Stimulated activated naive CD8-positive, alpha-beta T cell treated with anti-CD3 and anti-CD28 coated beads, Interleukin-15, Interleukin-2, amounts not matched to agents 100 ng/mL and 50 ng/mL, for 24 hours (primary cell): ENCODE data around the gene DMAP1.

Experiments used
- H3K27ac Mint-ChIP-seq: one replicate; pipeline ENCODE4 v1.8.0; 2021; ENCODE audit warnings: mild to moderate bottlenecking, mixed read lengths
- H3K27me3 Mint-ChIP-seq: one replicate; pipeline ENCODE4 v1.8.0; 2021; ENCODE audit warnings: mixed read lengths
- H3K36me3 Mint-ChIP-seq: one replicate; pipeline ENCODE4 v1.8.0; 2021; ENCODE audit warnings: low read depth, mixed read lengths
- H3K4me1 Mint-ChIP-seq: one replicate; pipeline ENCODE4 v1.8.0; 2021; ENCODE audit warnings: low read depth, mixed read lengths
- H3K4me3 Mint-ChIP-seq: one replicate; pipeline ENCODE4 v1.8.0; 2021; ENCODE audit warnings: mild to moderate bottlenecking, mixed read lengths
- H3K9me3 Mint-ChIP-seq: one replicate; pipeline ENCODE4 v1.8.0; 2021; ENCODE audit warnings: mixed read lengths

DMAP1 gene

GRCh38 chr1:44220755-44221154 lies 7.5 kb downstream of the DMAP1 start:
- Mint-ChIP-seq H3K4me1 (peaks cover 11% of the 10 kb centered on the region), H3K27me3 (no peaks in the 10 kb centered on the region), H3K9me3 (no peaks in the 10 kb centered on the region), H3K36me3 (peaks cover 16% of the 10 kb centered on the region), H3K27ac (no peak overlapping the region), H3K4me3 (no peak overlapping the region)

- no peak overlapping the region for H3K27ac Mint-ChIP-seq
- H3K4me3 Mint-ChIP-seq, result no peak overlapping the region
- H3K36me3 Mint-ChIP-seq, result peaks cover 14% of the 10 kb centered on the region
- no peaks in the 10 kb centered on the region for H3K9me3 Mint-ChIP-seq
- H3K27me3 Mint-ChIP-seq, result no peaks in the 10 kb centered on the region
- H3K4me1 Mint-ChIP-seq, result peaks cover 11% of the 10 kb centered on the region
Observed at GRCh38 chr1:44221769-44222168, 8.5 kb downstream of the DMAP1 start.

- H3K9me3 Mint-ChIP-seq, result no peaks in the 10 kb centered on the region
- no peaks in the 10 kb centered on the region for H3K27me3 Mint-ChIP-seq
- peaks cover 14% of the 10 kb centered on the region for H3K36me3 Mint-ChIP-seq
- H3K4me3 Mint-ChIP-seq, result no peak overlapping the region
- no peak overlapping the region for H3K27ac Mint-ChIP-seq
- peaks cover 11% of the 10 kb centered on the region for H3K4me1 Mint-ChIP-seq
Observed at GRCh38 chr1:44222397-44223186, 9.3 kb downstream of the DMAP1 start.

GRCh38 chr1:44223187-44223610 lies 9.9 kb downstream of the DMAP1 start:
- H3K36me3 Mint-ChIP-seq, result peaks cover 13% of the 10 kb centered on the region
- no peaks in the 10 kb centered on the region for H3K9me3 Mint-ChIP-seq
- no peak overlapping the region for H3K4me3 Mint-ChIP-seq
- H3K27ac Mint-ChIP-seq, result no peak overlapping the region
- peaks cover 11% of the 10 kb centered on the region for H3K4me1 Mint-ChIP-seq
- H3K27me3 Mint-ChIP-seq, result no peaks in the 10 kb centered on the region

- Mint-ChIP-seq H3K4me1 (peaks cover 11% of the 10 kb centered on the region), H3K4me3 (no peak overlapping the region), H3K27ac (no peak overlapping the region), H3K36me3 (peaks cover 6% of the 10 kb centered on the region), H3K27me3 (no peaks in the 10 kb centered on the region), H3K9me3 (no peaks in the 10 kb centered on the region)
Observed at GRCh38 chr1:44225761-44226160, 12.5 kb downstream of the DMAP1 start.

- Mint-ChIP-seq H3K27ac (no peak overlapping the region), H3K4me1 (peaks cover 11% of the 10 kb centered on the region), H3K27me3 (no peaks in the 10 kb centered on the region), H3K9me3 (no peaks in the 10 kb centered on the region), H3K4me3 (no peak overlapping the region), H3K36me3 (peaks cover 5% of the 10 kb centered on the region)
Observed at GRCh38 chr1:44227211-44227610, 13.9 kb downstream of the DMAP1 start.

- Mint-ChIP-seq H3K4me1 (peaks cover 8% of the 10 kb centered on the region), H3K4me3 (no peak overlapping the region), H3K9me3 (no peaks in the 10 kb centered on the region), H3K36me3 (peaks cover 8% of the 10 kb centered on the region), H3K27ac (no peak overlapping the region), H3K27me3 (no peaks in the 10 kb centered on the region)
Observed at GRCh38 chr1:44228218-44228617, 14.9 kb downstream of the DMAP1 start.

- Mint-ChIP-seq H3K27me3 (no peaks in the 10 kb centered on the region), H3K27ac (no peak overlapping the region), H3K9me3 (no peaks in the 10 kb centered on the region), H3K4me3 (no peak overlapping the region), H3K36me3 (peaks cover 15% of the 10 kb centered on the region), H3K4me1 (no peaks in the 10 kb centered on the region)
Observed at GRCh38 chr1:44229435-44230167, 16.3 kb downstream of the DMAP1 start.

GRCh38 chr1:44230796-44231195 lies 17.5 kb downstream of the DMAP1 start:
- Mint-ChIP-seq H3K4me1 (no peaks in the 10 kb centered on the region), H3K36me3 (peaks cover 19% of the 10 kb centered on the region), H3K27me3 (no peaks in the 10 kb centered on the region), H3K9me3 (no peaks in the 10 kb centered on the region), H3K4me3 (no peak overlapping the region), H3K27ac (no peak overlapping the region)

- Mint-ChIP-seq H3K4me3 (no peak overlapping the region), H3K36me3 (peaks cover 15% of the 10 kb centered on the region), H3K9me3 (no peaks in the 10 kb centered on the region), H3K27ac (no peak overlapping the region), H3K27me3 (no peaks in the 10 kb centered on the region), H3K4me1 (peaks cover 7% of the 10 kb centered on the region)
Observed at GRCh38 chr1:44233593-44233992, 20.3 kb downstream of the DMAP1 start.

- Mint-ChIP-seq H3K4me3 (no peak overlapping the region), H3K9me3 (no peaks in the 10 kb centered on the region), H3K4me1 (peaks cover 13% of the 10 kb centered on the region), H3K27ac (no peak overlapping the region), H3K27me3 (no peaks in the 10 kb centered on the region), H3K36me3 (peaks cover 15% of the 10 kb centered on the region)
Observed at GRCh38 chr1:44235808-44236207, 22.5 kb downstream of the DMAP1 start.

GRCh38 chr1:44236490-44237272 lies 23.4 kb downstream of the DMAP1 start:
- H3K36me3 Mint-ChIP-seq, result peaks cover 15% of the 10 kb centered on the region
- no peaks in the 10 kb centered on the region for H3K27me3 Mint-ChIP-seq
- H3K9me3 Mint-ChIP-seq, result no peaks in the 10 kb centered on the region
- H3K4me1 Mint-ChIP-seq, result peaks cover 13% of the 10 kb centered on the region
- H3K27ac Mint-ChIP-seq, result no peak overlapping the region
- H3K4me3 Mint-ChIP-seq, result no peak overlapping the region

- H3K4me3 Mint-ChIP-seq, result no peak overlapping the region
- no peaks in the 10 kb centered on the region for H3K27me3 Mint-ChIP-seq
- peaks cover 13% of the 10 kb centered on the region for H3K4me1 Mint-ChIP-seq
- H3K9me3 Mint-ChIP-seq, result no peaks in the 10 kb centered on the region
- peaks cover 14% of the 10 kb centered on the region for H3K36me3 Mint-ChIP-seq
- H3K27ac Mint-ChIP-seq, result no peak overlapping the region
Observed at GRCh38 chr1:44237721-44238457, 24.6 kb downstream of the DMAP1 start.

GRCh38 chr1:44238660-44239059 lies 25.4 kb downstream of the DMAP1 start:
- Mint-ChIP-seq H3K4me3 (no peak overlapping the region), H3K27ac (no peak overlapping the region), H3K4me1 (peaks cover 13% of the 10 kb centered on the region), H3K27me3 (no peaks in the 10 kb centered on the region), H3K36me3 (peaks cover 9% of the 10 kb centered on the region), H3K9me3 (no peaks in the 10 kb centered on the region)
